Testis (tissue), 2 donors: ENCODE data around the gene PRR33.

Source experiments
- POLR2A ChIP-seq: fragments of 450-650 bp; IDR thresholded peaks from one replicate; pipeline ENCODE4 v1.6.1; 2017; ENCODE audit warnings: antibody characterized with exemption, mild to moderate bottlenecking, moderate library complexity
- TF ChIP-seq, protein P1 (sequence below), 3 experiments: fragments of 450-650 bp in 2 of 3; fragments of 200-600 bp in 1 of 3; sonication (generic) in 1 of 3; IDR thresholded peaks; one replicate each; pipeline ENCODE4 v1.5.1; 2016 to 2019; ENCODE audit warnings: antibody characterized with exemption in 3 of 3, mild to moderate bottlenecking in 2 of 3, moderate library complexity in 1 of 3

DNA sequence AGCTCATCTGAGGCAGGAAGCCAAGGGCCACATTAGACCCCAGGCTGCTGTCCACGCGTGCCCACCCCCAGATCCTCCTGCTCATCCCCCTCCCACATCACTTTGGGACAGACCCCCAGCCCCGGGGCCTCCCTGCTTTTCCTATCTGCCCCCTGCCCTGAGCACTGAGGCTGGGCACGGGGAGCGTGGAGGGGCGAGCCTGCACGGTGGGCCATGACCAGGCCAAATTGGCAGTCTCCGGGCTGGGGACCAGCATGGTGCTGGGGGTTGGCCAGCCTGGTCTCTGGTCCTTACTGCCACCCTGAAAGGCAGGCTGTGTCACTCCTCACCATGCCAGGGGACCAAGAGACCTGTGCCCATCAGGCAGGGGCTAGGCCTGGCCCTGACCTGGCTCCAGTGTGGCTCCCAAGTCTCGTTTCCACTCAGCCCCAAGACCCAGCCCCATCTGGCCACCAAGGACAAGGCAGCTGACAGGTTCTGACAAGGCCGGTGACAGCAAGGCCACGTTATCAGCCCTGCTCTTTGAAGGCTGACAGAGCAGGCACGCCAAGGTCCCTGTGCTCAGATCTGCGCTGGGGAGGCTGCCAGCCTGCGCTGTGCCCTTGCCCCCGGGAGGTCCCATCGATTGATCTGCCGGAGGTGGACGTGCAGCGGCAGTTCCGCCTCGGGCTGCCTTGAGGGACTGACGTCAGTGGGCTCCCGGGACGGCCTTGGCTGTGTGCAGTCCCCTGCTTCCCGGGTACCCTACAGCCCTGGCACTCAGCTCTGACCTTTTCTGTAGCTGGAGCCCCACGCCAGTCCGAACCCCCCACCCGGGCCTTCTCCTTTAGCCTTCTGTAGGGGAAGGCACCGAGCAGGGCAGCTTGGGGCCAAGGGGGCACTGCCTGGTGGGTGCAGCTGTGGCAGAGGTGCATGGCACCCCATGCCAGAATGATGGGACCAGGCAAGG is 49.3 kb downstream of the PRR33 start:
- TF ChIP-seq, protein P1, sequence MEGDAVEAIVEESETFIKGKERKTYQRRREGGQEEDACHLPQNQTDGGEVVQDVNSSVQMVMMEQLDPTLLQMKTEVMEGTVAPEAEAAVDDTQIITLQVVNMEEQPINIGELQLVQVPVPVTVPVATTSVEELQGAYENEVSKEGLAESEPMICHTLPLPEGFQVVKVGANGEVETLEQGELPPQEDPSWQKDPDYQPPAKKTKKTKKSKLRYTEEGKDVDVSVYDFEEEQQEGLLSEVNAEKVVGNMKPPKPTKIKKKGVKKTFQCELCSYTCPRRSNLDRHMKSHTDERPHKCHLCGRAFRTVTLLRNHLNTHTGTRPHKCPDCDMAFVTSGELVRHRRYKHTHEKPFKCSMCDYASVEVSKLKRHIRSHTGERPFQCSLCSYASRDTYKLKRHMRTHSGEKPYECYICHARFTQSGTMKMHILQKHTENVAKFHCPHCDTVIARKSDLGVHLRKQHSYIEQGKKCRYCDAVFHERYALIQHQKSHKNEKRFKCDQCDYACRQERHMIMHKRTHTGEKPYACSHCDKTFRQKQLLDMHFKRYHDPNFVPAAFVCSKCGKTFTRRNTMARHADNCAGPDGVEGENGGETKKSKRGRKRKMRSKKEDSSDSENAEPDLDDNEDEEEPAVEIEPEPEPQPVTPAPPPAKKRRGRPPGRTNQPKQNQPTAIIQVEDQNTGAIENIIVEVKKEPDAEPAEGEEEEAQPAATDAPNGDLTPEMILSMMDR (IDR thresholded peaks at IDR 0.05) = no peak
- TF ChIP-seq POLR2A = no peak
